Measurements from ENCODE around the gene MYLK. TPM values are rescaled to one million over a fixed set of nuclear protein-coding genes. Genes with fewer than 3 reads are reported as not detected.
A peak's percentile ranks its signal among the peaks of the same experiment; 100 is the strongest.
"Not testable (repeated sequence)": the region's sequence is repeated elsewhere in the genome, so short reads cannot be mapped to it uniquely, and the experiment has no call there.

MYLK gene
- total RNA-seq, 1 donor from 2014 or later = 2.6 TPM

GRCh38 chr3:123740391-123740822 is 143.7 kb downstream of the MYLK start:
- no peaks in the 10 kb centered on the region for H3K36me3 ChIP-seq (ENCODE audit: control insufficient read depth, insufficient read depth, low read length)
- DNase-seq (ENCODE audit: low read depth) (peak; percentile 91), FAIRE-seq (peak; percentile 91)
- no peak overlapping the region for H3K4me3 ChIP-seq (ENCODE audit: low read depth, low read length)
- TF ChIP-seq CTCF (IDR thresholded peaks at IDR 0.05; ENCODE audit: insufficient read depth, low read length, severe bottlenecking) = no peak
- H3K27me3 ChIP-seq (ENCODE audit: control insufficient read depth, insufficient read depth, low read length) = no peaks in the 10 kb centered on the region

GRCh38 chr3:123739754-123740153 is 144.4 kb downstream of the MYLK start:
- no peaks in the 10 kb centered on the region for H3K27me3 ChIP-seq (ENCODE audit: control insufficient read depth, insufficient read depth, low read length)
- H3K4me3 ChIP-seq (ENCODE audit: low read depth, low read length) = no peak overlapping the region
- peak; percentile 60 for FAIRE-seq
- H3K36me3 ChIP-seq (ENCODE audit: control insufficient read depth, insufficient read depth, low read length) = no peaks in the 10 kb centered on the region
- no peak for TF ChIP-seq CTCF (IDR thresholded peaks at IDR 0.05; ENCODE audit: insufficient read depth, low read length, severe bottlenecking)
- DNase-seq (ENCODE audit: low read depth) = peak; percentile 93

- FAIRE-seq = no peak
- DNase-seq (ENCODE audit: low read depth) = no peak
- no peaks in the 10 kb centered on the region for H3K36me3 ChIP-seq (ENCODE audit: control insufficient read depth, insufficient read depth, low read length)
- no peaks in the 10 kb centered on the region for H3K27me3 ChIP-seq (ENCODE audit: control insufficient read depth, insufficient read depth, low read length)
- no peak overlapping the region for H3K4me3 ChIP-seq (ENCODE audit: low read depth, low read length)
- TF ChIP-seq CTCF (IDR thresholded peaks at IDR 0.05; ENCODE audit: insufficient read depth, low read length, severe bottlenecking) = no peak
These were observed 145.0 kb downstream of the MYLK start for GRCh38 chr3:123739106-123739505.

- not testable (repeated sequence) for H3K36me3 ChIP-seq (ENCODE audit: control insufficient read depth, insufficient read depth, low read length); FAIRE-seq; H3K4me3 ChIP-seq (ENCODE audit: low read depth, low read length); H3K27me3 ChIP-seq (ENCODE audit: control insufficient read depth, insufficient read depth, low read length); DNase-seq (ENCODE audit: low read depth)
These were observed 145.6 kb downstream of the MYLK start for GRCh38 chr3:123738522-123738921.

GRCh38 chr3:123737168-123737567 is 147.0 kb downstream of the MYLK start:
- Histone ChIP-seq H3K4me3 (ENCODE audit: low read depth, low read length) (no peak overlapping the region), H3K36me3 (ENCODE audit: control insufficient read depth, insufficient read depth, low read length) (no peaks in the 10 kb centered on the region), H3K27me3 (ENCODE audit: control insufficient read depth, insufficient read depth, low read length) (no peaks in the 10 kb centered on the region)
- FAIRE-seq (no peak), DNase-seq (ENCODE audit: low read depth) (no peak)
- no peak for TF ChIP-seq CTCF (IDR thresholded peaks at IDR 0.05; ENCODE audit: insufficient read depth, low read length, severe bottlenecking)

- no peak overlapping the region for H3K4me3 ChIP-seq (ENCODE audit: low read depth, low read length)
- FAIRE-seq (no peak), DNase-seq (ENCODE audit: low read depth) (no peak)
- no peak for TF ChIP-seq CTCF (IDR thresholded peaks at IDR 0.05; ENCODE audit: insufficient read depth, low read length, severe bottlenecking)
- H3K36me3 ChIP-seq (ENCODE audit: control insufficient read depth, insufficient read depth, low read length) = no peaks in the 10 kb centered on the region
- H3K27me3 ChIP-seq (ENCODE audit: control insufficient read depth, insufficient read depth, low read length) = no peaks in the 10 kb centered on the region
These were observed 148.7 kb downstream of the MYLK start for GRCh38 chr3:123735456-123735855.

All from bronchial epithelial cell (primary cell).